ENCODE results near the gene BCAS1. TPM values are rescaled to one million over a fixed set of nuclear protein-coding genes. Genes with fewer than 3 reads are reported as not detected.

BCAS1 gene, protein sequence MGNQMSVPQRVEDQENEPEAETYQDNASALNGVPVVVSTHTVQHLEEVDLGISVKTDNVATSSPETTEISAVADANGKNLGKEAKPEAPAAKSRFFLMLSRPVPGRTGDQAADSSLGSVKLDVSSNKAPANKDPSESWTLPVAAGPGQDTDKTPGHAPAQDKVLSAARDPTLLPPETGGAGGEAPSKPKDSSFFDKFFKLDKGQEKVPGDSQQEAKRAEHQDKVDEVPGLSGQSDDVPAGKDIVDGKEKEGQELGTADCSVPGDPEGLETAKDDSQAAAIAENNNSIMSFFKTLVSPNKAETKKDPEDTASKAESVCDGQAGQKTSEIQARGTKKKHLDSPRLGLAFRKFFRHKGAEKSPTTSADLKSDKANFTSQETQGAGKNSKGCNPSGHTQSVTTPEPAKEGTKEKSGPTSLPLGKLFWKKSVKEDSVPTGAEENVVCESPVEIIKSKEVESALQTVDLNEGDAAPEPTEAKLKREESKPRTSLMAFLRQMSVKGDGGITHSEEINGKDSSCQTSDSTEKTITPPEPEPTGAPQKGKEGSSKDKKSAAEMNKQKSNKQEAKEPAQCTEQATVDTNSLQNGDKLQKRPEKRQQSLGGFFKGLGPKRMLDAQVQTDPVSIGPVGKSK
- total RNA-seq: not detected in 2 replicates
- long read RNA-seq: 0 reads

- Mint-ChIP-seq H3K27me3 (ENCODE audit: low read depth) (peaks cover 2% of the 10 kb centered on the region), H3K9me3 (no peaks in the 10 kb centered on the region), H3K27ac (ENCODE audit: unreplicated experiment) (no peak within 1 kb of the TSS), H3K36me3 (ENCODE audit: low read depth) (no peaks in the 10 kb centered on the region), H3K4me1 (no peaks in the 10 kb centered on the region), H3K4me3 (no peak within 1 kb of the TSS)
- DNase-seq (ENCODE audit: low read depth, low spot score): no peak
- TF ChIP-seq CTCF (conservative IDR thresholded peaks at IDR 0.05): no peak
Observed at GRCh38 chr20:54070187-54070987, at the start of gene BCAS1. TSS of gene BCAS1 (minus strand) at chr20:54070594. CDS start at chr20:54058718, 11,876 bp downstream.

- no peaks in the 10 kb centered on the region for H3K27me3 Mint-ChIP-seq (ENCODE audit: low read depth)
- H3K27ac Mint-ChIP-seq (ENCODE audit: unreplicated experiment): no peak overlapping the region
- no peak overlapping the region for H3K4me3 Mint-ChIP-seq
- H3K4me1 Mint-ChIP-seq: no peaks in the 10 kb centered on the region
- no peak for DNase-seq (ENCODE audit: low read depth, low spot score)
- no peaks in the 10 kb centered on the region for H3K36me3 Mint-ChIP-seq (ENCODE audit: low read depth)
- TF ChIP-seq CTCF (conservative IDR thresholded peaks at IDR 0.05): no peak
- no peaks in the 10 kb centered on the region for H3K9me3 Mint-ChIP-seq
Observed at GRCh38 chr20:54119744-54120143, 49.4 kb upstream of the BCAS1 start.

DNA sequence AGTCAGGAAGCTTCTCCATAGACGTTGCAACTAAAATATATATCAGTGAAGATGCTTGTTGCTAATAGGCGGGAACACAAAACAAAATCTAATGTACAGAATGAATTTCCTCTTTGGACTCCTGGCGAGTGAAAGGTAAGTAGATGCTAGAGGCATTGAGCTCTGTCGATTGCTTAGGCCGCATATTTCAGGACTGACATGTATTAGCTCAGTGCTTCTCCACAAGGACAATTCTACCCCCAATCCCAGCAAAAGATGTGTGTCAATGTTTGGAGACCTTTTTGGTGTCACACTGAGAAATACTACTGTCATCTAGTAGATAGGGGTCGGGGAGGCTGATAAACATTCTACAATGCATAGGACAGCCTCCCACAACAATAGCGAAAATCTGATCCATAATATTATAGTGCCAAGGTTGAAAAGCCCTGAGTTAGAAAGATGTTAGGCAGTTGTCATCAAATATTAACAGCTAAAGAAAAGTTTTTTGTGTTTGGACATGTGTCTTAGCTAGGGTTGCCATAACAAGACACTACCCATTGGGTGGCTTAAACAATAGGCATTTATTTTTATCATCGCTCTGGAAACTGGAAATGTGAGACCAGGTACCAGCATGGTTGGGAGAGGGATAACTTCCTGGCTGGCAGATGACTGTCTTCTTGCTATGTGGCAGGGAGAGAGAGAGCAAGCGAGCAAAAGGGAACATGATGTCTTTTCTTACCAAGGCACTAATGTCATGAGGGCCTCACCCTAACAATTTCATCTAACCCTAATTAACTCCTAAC lies 48.0 kb upstream of the BCAS1 start:
- H3K27ac Mint-ChIP-seq (ENCODE audit: unreplicated experiment): no peak overlapping the region
- no peaks in the 10 kb centered on the region for H3K36me3 Mint-ChIP-seq (ENCODE audit: low read depth)
- no peaks in the 10 kb centered on the region for H3K4me1 Mint-ChIP-seq
- no peak for DNase-seq (ENCODE audit: low read depth, low spot score)
- no peak overlapping the region for H3K4me3 Mint-ChIP-seq
- H3K27me3 Mint-ChIP-seq (ENCODE audit: low read depth): no peaks in the 10 kb centered on the region
- no peaks in the 10 kb centered on the region for H3K9me3 Mint-ChIP-seq
- TF ChIP-seq CTCF (conservative IDR thresholded peaks at IDR 0.05): no peak

- Mint-ChIP-seq H3K27ac (ENCODE audit: unreplicated experiment) (no peak overlapping the region), H3K36me3 (ENCODE audit: low read depth) (no peaks in the 10 kb centered on the region)
Observed at GRCh38 chr20:54116550-54117235, 46.3 kb upstream of the BCAS1 start.

More at GRCh38 chr20:54116550-54117235, 46.3 kb upstream of the BCAS1 start:
- Mint-ChIP-seq H3K9me3 (no peaks in the 10 kb centered on the region), H3K4me3 (no peak overlapping the region), H3K4me1 (no peaks in the 10 kb centered on the region), H3K27me3 (ENCODE audit: low read depth) (no peaks in the 10 kb centered on the region)
- no peak for DNase-seq (ENCODE audit: low read depth, low spot score)
- no peak for TF ChIP-seq CTCF (conservative IDR thresholded peaks at IDR 0.05)
